Measurements from ENCODE around the gene GPHB5.
A peak's percentile ranks its signal among the peaks of the same experiment; 100 is the strongest.
"Not testable (repeated sequence)": the region's sequence is repeated elsewhere in the genome, so short reads cannot be mapped to it uniquely, and the experiment has no call there.

The GPHB5 gene

GRCh38 chr14:63292805-63293204 lies 25.9 kb downstream of the GPHB5 start:
- DNase-seq, result no peak

GRCh38 chr14:63290741-63291430 lies 27.8 kb downstream of the GPHB5 start:
- DNase-seq, result no peak

DNA sequence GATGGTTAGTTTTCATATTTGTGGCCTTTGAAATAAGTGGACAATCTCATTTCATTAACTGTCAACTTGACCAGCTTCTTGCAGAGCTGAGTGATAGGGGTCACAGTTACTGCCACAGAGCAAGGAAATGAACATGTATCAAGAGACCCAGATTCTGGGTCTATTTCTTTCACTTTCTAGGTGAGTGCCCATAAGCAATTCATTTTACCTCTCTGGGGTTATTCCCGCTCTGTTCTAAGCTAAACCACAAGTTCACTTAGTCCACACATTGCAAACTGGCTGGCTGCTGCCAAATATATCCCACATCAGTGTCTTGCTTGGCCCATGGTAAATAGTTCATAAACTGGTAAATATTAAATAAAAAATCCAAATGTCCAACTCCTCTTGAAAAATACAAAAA lies 29.9 kb downstream of the GPHB5 start:
- no peak for DNase-seq

DNA sequence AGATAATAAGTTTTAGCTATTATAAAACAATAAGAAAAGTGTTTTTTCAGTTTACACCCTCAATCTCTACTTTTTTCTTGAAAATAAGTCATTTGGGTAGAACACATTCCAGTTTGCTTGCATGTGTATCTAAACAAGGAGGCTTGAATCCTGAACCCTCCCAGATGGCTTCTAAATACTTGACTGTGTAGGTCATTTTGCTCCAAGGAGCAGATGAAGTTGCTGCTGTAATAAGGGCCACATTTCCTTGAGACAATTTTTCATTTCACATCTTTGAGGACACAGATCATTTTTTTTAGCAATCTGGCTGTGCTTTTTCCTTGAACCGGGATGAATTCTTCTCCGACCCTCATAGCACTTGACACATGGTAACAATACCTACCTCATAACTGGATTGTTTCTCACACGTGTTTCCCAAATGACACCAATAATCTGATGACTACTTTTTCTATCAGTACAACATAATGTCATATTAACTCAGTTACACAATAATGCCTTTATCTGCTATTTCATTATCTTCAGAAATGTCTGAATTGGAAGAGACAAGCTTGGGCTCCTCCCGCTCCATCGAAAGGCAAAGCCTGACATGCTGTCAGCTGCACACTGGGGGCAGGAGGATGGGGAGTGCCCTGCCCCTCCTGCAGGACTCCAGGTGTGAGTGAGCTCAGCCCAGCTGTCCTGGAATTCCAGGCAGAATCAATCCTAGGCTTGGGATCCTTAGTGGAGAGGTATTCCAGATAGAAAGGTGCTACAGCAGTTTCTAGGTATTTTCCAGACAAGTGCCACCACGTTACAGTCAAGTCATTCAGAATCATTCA lies 30.9 kb downstream of the GPHB5 start:
- no peak for DNase-seq

- no peak for DNase-seq
Observed at GRCh38 chr14:63286071-63286470, 32.7 kb downstream of the GPHB5 start.

GRCh38 chr14:63283884-63284248 lies 34.9 kb downstream of the GPHB5 start:
- DNase-seq, result peak; percentile 26

DNA sequence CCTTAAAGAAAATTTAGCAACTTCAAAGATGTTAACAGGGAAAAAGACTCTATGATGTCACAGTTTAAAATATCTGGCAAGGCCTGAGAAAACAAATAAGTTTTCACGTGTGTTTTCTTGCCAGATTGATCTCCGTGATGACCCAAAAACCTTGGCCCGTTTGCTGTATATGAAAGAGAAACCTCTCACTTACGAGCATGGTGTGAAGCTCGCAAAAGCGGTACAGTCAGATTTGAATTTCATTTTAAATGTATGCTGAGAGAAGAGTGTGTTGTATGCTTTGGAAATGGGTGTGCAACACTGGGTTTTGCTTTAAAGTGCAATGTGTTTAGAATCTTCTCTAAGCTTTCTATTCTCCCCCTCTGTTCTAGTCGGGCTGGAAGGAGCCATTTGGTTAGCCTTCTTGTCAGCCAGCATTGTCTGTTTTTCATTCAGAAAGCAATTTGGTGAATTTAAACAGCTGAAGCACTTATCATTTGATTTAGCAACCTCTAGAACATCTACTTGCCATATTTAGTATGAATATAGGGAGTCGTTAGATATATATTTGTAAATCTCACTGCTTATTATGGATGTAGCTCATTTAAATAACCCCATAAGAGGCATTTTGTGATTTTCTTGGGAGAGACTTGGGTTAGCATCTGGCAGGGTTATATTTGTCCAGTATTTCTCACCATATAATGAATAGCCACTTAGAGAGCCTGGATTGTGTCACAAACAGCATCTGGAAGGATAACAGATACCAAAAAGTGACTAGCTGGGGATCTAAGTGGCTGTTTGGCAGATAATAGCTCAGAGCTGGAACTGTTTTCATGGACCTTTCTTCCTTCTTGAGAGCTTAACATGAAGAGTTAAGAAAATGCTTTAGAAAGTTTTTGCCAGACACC lies 35.5 kb downstream of the GPHB5 start:
- DNase-seq, result peak; percentile 67

DNA sequence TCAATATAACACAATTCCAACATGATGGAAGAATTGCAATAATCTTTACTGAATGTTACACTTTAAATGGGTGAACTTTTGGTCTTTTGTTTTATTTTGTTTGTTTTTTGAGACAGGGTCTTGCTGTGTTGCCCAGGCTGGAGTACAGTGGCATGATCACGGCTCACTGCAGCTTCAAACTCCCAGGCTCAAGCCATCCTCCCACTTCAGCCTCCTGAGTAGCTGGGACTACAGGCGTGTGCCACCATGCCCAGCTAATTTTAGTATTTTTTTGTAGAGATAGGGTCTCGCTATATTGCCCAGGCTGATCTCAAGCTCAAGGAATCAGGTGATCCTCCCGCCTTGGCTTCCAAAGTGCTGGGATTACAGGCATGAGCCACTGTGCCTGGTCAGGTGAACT lies 38.8 kb downstream of the GPHB5 start:
- DNase-seq, result not testable (repeated sequence)

GRCh38 chr14:63277591-63278183 lies 41.0 kb downstream of the GPHB5 start:
- DNase-seq, result no peak

DNA sequence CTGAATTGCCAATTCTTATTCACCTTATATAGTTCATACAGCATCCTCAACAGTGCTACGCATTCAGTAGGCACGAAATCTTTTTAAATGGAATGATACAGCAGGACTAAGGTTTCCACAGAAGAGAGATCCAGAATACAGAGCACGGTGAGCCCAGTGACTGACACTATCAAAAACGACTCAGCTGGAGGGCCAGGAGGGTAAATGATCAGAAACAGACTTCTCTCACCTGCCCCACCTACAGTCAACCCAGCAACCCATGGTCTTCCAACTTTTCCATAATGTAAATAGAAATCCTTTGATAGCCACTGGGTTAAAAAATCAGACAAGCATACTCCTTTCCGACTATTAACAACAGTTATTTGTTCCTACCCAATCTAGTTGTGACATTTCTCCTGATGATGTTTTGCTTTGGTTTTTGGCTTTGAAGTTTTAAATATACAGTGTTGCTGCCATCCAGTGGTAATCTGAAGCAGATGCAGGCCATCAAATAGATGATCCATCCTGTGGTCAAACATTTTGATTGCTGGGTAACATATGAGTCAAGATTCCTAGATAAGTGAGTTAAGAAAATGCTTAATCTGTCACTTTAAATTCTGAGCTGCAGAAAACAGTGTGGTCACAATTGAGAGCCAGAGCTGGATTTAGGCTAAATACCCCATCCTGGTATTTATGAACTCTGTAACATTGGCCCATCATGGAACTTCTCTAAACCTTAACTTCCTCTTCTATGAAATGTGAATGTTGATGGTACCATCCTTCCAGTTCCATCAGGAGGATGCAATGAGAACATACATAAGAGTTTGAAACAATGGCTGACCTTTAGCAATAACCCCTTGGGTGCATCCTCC lies 42.0 kb downstream of the GPHB5 start:
- peak; percentile 53 for DNase-seq

GRCh38 chr14:63276016-63276415 lies 42.7 kb downstream of the GPHB5 start:
- DNase-seq, result no peak

GRCh38 chr14:63275611-63276010 lies 43.1 kb downstream of the GPHB5 start:
- no peak for DNase-seq

- no peak for DNase-seq
Observed at GRCh38 chr14:63273717-63274655, 44.7 kb downstream of the GPHB5 start.

GRCh38 chr14:63273129-63273528 lies 45.6 kb downstream of the GPHB5 start:
- no peak for DNase-seq

- no peak for DNase-seq
Observed at GRCh38 chr14:63269561-63270225, 49.0 kb downstream of the GPHB5 start.

DNA sequence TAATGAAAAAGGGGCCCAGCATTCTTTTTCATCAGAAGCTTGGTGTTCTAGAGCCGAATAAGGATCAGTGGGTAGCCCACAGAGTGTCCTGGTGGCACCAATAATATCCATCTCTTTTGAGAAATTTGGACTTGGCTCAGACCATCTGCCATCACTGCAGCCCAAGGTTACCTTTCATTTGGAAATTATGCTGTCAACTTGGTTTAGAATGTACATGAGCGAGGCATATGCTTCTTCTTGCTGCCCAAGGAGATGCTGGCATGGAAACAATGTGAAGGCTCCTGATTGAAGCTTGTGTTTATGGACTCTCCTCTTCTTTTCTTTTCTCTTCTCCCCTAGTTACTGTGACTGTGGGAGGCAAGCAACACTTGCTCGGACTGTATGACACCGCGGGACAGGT lies 50.0 kb downstream of the GPHB5 start:
- DNase-seq, result no peak

- DNase-seq, result no peak
Observed at GRCh38 chr14:63267171-63267570, 51.6 kb downstream of the GPHB5 start.

DNA sequence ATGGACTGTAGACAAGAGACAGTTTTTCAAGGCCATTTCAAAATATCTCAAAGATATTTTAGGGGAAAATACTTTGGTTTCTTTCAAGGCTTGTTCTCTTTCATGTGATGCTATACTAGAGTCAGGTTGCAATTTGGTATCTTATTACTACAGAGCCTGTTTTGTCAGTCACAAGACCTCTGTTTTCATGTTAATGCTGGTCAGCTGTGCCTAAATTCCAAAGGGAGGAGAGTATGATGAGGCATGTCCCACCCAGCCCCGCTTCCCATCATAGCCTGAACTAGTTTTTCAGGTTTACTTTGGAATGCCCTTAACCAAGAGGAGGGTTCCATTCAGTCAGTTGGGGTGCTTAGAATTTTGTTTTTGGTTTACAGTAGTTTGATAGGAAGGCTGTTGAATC lies 52.6 kb downstream of the GPHB5 start:
- DNase-seq, result no peak
